Type B pancreatic cell (in vitro differentiated cells): ENCODE results near the gene SLC25A27. TPM values are rescaled to one million over a fixed set of nuclear protein-coding genes. Genes with fewer than 3 reads are reported as not detected.

Source experiments
- DNase-seq: peaks from one replicate; pipeline ENCODE4 v3.0.0; 2021; ENCODE audit warnings: mixed read lengths; ENCODE audit not compliant: unreplicated experiment; ENCODE audit errors: extremely low spot score
- H3K27ac Mint-ChIP-seq: 2 replicates; pipeline ENCODE4 v1.8.0; 2021; ENCODE audit warnings: mild to moderate bottlenecking, mixed read lengths
- H3K27me3 Mint-ChIP-seq: 2 replicates; pipeline ENCODE4 v1.8.0; 2021; ENCODE audit warnings: mixed read lengths
- H3K36me3 Mint-ChIP-seq: 2 replicates; pipeline ENCODE4 v1.8.0; 2021; ENCODE audit warnings: mixed read lengths
- H3K4me1 Mint-ChIP-seq: one replicate; pipeline ENCODE4 v1.8.0; 2021; ENCODE audit warnings: mixed read lengths; ENCODE audit not compliant: unreplicated experiment
- H3K4me3 Mint-ChIP-seq: 2 replicates; pipeline ENCODE4 v1.8.0; 2021; ENCODE audit warnings: mild to moderate bottlenecking, mixed read lengths
- H3K9me3 Mint-ChIP-seq: 2 replicates; pipeline ENCODE4 v1.8.0; 2021; ENCODE audit warnings: mixed read lengths
- CTCF ChIP-seq: fragments of 200-600 bp; sonication (generic); conservative IDR thresholded peaks from 2 replicates; pipeline ENCODE4 v1.5.0; 2021; ENCODE audit warnings: antibody characterized with exemption, mild to moderate bottlenecking
- total RNA-seq: library from RNA; stranded (reverse); gene quantifications from 2 replicates; pipeline ENCODE4 v1.2.1, GENCODE V29; 2021; ENCODE audit warnings: low replicate concordance

The SLC25A27 gene
- total RNA-seq, 1 donor from 2014 or later, result 18.1 TPM

- DNase-seq, result no peak
- Mint-ChIP-seq H3K9me3 (no peaks in the 10 kb centered on the region), H3K4me3 (no peak overlapping the region), H3K36me3 (no peaks in the 10 kb centered on the region), H3K27ac (no peak overlapping the region), H3K27me3 (peaks cover 20% of the 10 kb centered on the region), H3K4me1 (no peaks in the 10 kb centered on the region)
- TF ChIP-seq CTCF, result no peak
Measured at GRCh38 chr6:46690911-46691451, 38.2 kb downstream of the SLC25A27 start.

GRCh38 chr6:46699970-46700369 lies 47.2 kb downstream of the SLC25A27 start:
- peaks cover 18% of the 10 kb centered on the region for H3K27me3 Mint-ChIP-seq

GRCh38 chr6:46704562-46704961 lies 51.8 kb downstream of the SLC25A27 start:
- H3K4me3 Mint-ChIP-seq, result no peak overlapping the region
- H3K4me1 Mint-ChIP-seq, result no peaks in the 10 kb centered on the region
- no peak for TF ChIP-seq CTCF
- no peaks in the 10 kb centered on the region for H3K9me3 Mint-ChIP-seq
- DNase-seq, result no peak
- peaks cover 14% of the 10 kb centered on the region for H3K27me3 Mint-ChIP-seq
- no peak overlapping the region for H3K27ac Mint-ChIP-seq
- H3K36me3 Mint-ChIP-seq, result no peaks in the 10 kb centered on the region

More at GRCh38 chr6:46699970-46700369, 47.2 kb downstream of the SLC25A27 start:
- H3K4me1 Mint-ChIP-seq, result no peaks in the 10 kb centered on the region
- no peak for TF ChIP-seq CTCF
- DNase-seq, result no peak
- H3K27ac Mint-ChIP-seq, result no peak overlapping the region
- no peak overlapping the region for H3K4me3 Mint-ChIP-seq
- H3K9me3 Mint-ChIP-seq, result no peaks in the 10 kb centered on the region
- no peaks in the 10 kb centered on the region for H3K36me3 Mint-ChIP-seq

GRCh38 chr6:46706464-46706863 lies 53.7 kb downstream of the SLC25A27 start:
- no peak for DNase-seq
- peaks cover 14% of the 10 kb centered on the region for H3K27me3 Mint-ChIP-seq
- no peak overlapping the region for H3K4me3 Mint-ChIP-seq
- no peak for TF ChIP-seq CTCF
- no peak overlapping the region for H3K27ac Mint-ChIP-seq
- no peaks in the 10 kb centered on the region for H3K36me3 Mint-ChIP-seq
- H3K9me3 Mint-ChIP-seq, result no peaks in the 10 kb centered on the region
- no peaks in the 10 kb centered on the region for H3K4me1 Mint-ChIP-seq

- H3K36me3 Mint-ChIP-seq, result no peaks in the 10 kb centered on the region
Measured at GRCh38 chr6:46711491-46711890, 58.7 kb downstream of the SLC25A27 start.

More at GRCh38 chr6:46711491-46711890, 58.7 kb downstream of the SLC25A27 start:
- no peak overlapping the region for H3K27ac Mint-ChIP-seq
- no peaks in the 10 kb centered on the region for H3K27me3 Mint-ChIP-seq
- no peak for TF ChIP-seq CTCF
- DNase-seq, result no peak
- no peak overlapping the region for H3K4me3 Mint-ChIP-seq
- H3K9me3 Mint-ChIP-seq, result no peaks in the 10 kb centered on the region
- H3K4me1 Mint-ChIP-seq, result no peaks in the 10 kb centered on the region
